HEK293 (cell line): ENCODE measurements around the gene DNAJB1.

Source experiments
- CTCF ChIA-PET: fragments of 350-600 bp; formaldehyde crosslinking; extraction: SDS; loops from one replicate; lab custom pipeline; 2021; ENCODE audit warnings: antibody characterized with exemption; lab: Yijun Ruan, JAX
- POLR2A ChIA-PET: fragments of 300-600 bp; formaldehyde crosslinking; extraction: SDS; loops from one replicate; lab custom pipeline; 2020; ENCODE audit warnings: antibody characterized with exemption, inconsistent platforms; lab: Yijun Ruan, JAX
- H3K27ac ChIP-seq: fragments of 200-500 bp; sonication (Bioruptor generic); 2 replicates; pipeline ENCODE4 v1.5.1; 2014; ENCODE audit warnings: low read depth, low read length, control low read depth, inconsistent platforms; ENCODE audit errors: extremely low read depth
- H3K36me3 ChIP-seq, 2 experiments: fragments of 200-500 bp in 1 of 2; sonication (Bioruptor generic) in 1 of 2; 1 replicate in 1 of 2; 2 replicates in 1 of 2; pipeline ENCODE4 v1.5.1; 2014 to 2017; ENCODE audit warnings: inconsistent platforms in 2 of 2, low read length in 2 of 2; ENCODE audit not compliant: control insufficient read depth in 2 of 2, insufficient read depth in 1 of 2
- H3K4me1 ChIP-seq: fragments of 200-500 bp; sonication (Bioruptor generic); 2 replicates; pipeline ENCODE4 v1.5.1; 2014; ENCODE audit warnings: mild to moderate bottlenecking, low read length, inconsistent platforms; ENCODE audit not compliant: control insufficient read depth, insufficient read depth
- H3K4me3 ChIP-seq: 2 replicates; pipeline ENCODE4 v1.5.1; 2011; ENCODE audit warnings: low read depth, mild to moderate bottlenecking, control low read depth, low read length, moderate library complexity
- H3K9me3 ChIP-seq: fragments of 200-500 bp; sonication (Bioruptor generic); 2 replicates; pipeline ENCODE4 v1.5.1; 2014; ENCODE audit warnings: low read depth, low read length, inconsistent platforms; ENCODE audit not compliant: control insufficient read depth, insufficient read depth
- GLIS1 ChIP-seq: fragments of 450-650 bp; formaldehyde crosslinking; IDR thresholded peaks from 2 replicates; pipeline ENCODE4 v1.5.1; 2016; ENCODE audit warnings: missing biosample characterization, missing genetic modification characterization
- IKZF3 ChIP-seq: fragments of 450-650 bp; IDR thresholded peaks from 2 replicates; pipeline ENCODE4 v1.5.0; 2018; ENCODE audit warnings: missing biosample characterization, mild to moderate bottlenecking, missing genetic modification characterization, moderate library complexity
- KLF1 ChIP-seq: fragments of 450-650 bp; formaldehyde crosslinking; IDR thresholded peaks from 2 replicates; pipeline ENCODE4 v1.5.1; 2016; ENCODE audit warnings: missing biosample characterization, missing genetic modification characterization
- KLF9 ChIP-seq: fragments of 450-650 bp; formaldehyde crosslinking; IDR thresholded peaks from 2 replicates; pipeline ENCODE4 v1.5.1; 2016; ENCODE audit warnings: missing biosample characterization, missing genetic modification characterization, low read depth
- SCRT2 ChIP-seq: fragments of 450-650 bp; formaldehyde crosslinking; IDR thresholded peaks from 2 replicates; pipeline ENCODE4 v1.5.1; 2016; ENCODE audit warnings: missing biosample characterization, missing genetic modification characterization
- SP7 ChIP-seq: fragments of 450-650 bp; formaldehyde crosslinking; IDR thresholded peaks from 2 replicates; pipeline ENCODE4 v1.5.1; 2016; ENCODE audit warnings: missing biosample characterization, missing genetic modification characterization
- TCF7L2 ChIP-seq: IDR thresholded peaks from 2 replicates; pipeline ENCODE4 v1.6.1; 2011; ENCODE audit warnings: low read depth, mild to moderate bottlenecking, inconsistent platforms, low read length, moderate library complexity, borderline replicate concordance
- TRIM28 ChIP-seq: IDR thresholded peaks from 2 replicates; pipeline ENCODE4 v1.6.1; 2011; ENCODE audit warnings: low read length, control low read depth, borderline replicate concordance
- ZNF112 ChIP-seq: fragments of 450-650 bp; formaldehyde crosslinking; IDR thresholded peaks from 2 replicates; pipeline ENCODE4 v1.5.0; 2017; ENCODE audit warnings: missing biosample characterization, missing genetic modification characterization
- ZNF2 ChIP-seq: fragments of 450-650 bp; formaldehyde crosslinking; IDR thresholded peaks from 2 replicates; pipeline ENCODE4 v1.5.1; 2016; ENCODE audit warnings: missing biosample characterization, missing genetic modification characterization
- ZNF335 ChIP-seq: fragments of 450-650 bp; formaldehyde crosslinking; conservative IDR thresholded peaks from 2 replicates; pipeline ENCODE4 v1.5.1; 2016; ENCODE audit warnings: missing biosample characterization, missing genetic modification characterization
- ZNF366 ChIP-seq: fragments of 450-650 bp; formaldehyde crosslinking; conservative IDR thresholded peaks from 2 replicates; pipeline ENCODE4 v1.5.1; 2016; ENCODE audit warnings: missing biosample characterization, missing genetic modification characterization
- ZNF37A ChIP-seq: fragments of 450-650 bp; IDR thresholded peaks from 2 replicates; pipeline ENCODE4 v1.5.1; 2018; ENCODE audit warnings: missing biosample characterization, missing genetic modification characterization
- ZNF596 ChIP-seq: fragments of 450-650 bp; IDR thresholded peaks from 2 replicates; pipeline ENCODE4 v1.5.0; 2018; ENCODE audit warnings: missing biosample characterization, mild to moderate bottlenecking, missing genetic modification characterization, moderate library complexity
- ZNF600 ChIP-seq: fragments of 450-650 bp; formaldehyde crosslinking; IDR thresholded peaks from 2 replicates; pipeline ENCODE4 v1.5.1; 2016; ENCODE audit warnings: missing biosample characterization, missing genetic modification characterization
- ZXDB ChIP-seq: fragments of 450-650 bp; formaldehyde crosslinking; IDR thresholded peaks from 2 replicates; pipeline ENCODE4 v1.5.1; 2016; ENCODE audit warnings: missing biosample characterization, missing genetic modification characterization
- TF ChIP-seq, protein P1 (sequence below): fragments of 450-650 bp; IDR thresholded peaks from 2 replicates; pipeline ENCODE4 v1.5.1; 2018; ENCODE audit warnings: missing biosample characterization, mild to moderate bottlenecking, missing genetic modification characterization
- TF ChIP-seq, protein P2 (sequence below): fragments of 450-650 bp; formaldehyde crosslinking; IDR thresholded peaks from 2 replicates; pipeline ENCODE4 v1.5.1; 2016; ENCODE audit warnings: missing biosample characterization, missing genetic modification characterization
- TF ChIP-seq, protein P3 (sequence below): fragments of 450-650 bp; formaldehyde crosslinking; optimal IDR thresholded peaks from 2 replicates; pipeline ENCODE3; 2016; ENCODE audit warnings: missing biosample characterization, mild to moderate bottlenecking, missing genetic modification characterization
- TF ChIP-seq, protein P4 (sequence below): fragments of 450-650 bp; formaldehyde crosslinking; IDR thresholded peaks from 2 replicates; pipeline ENCODE4 v1.5.1; 2016; ENCODE audit warnings: missing biosample characterization, missing genetic modification characterization
- TF ChIP-seq, protein P5 (sequence below): fragments of 450-650 bp; formaldehyde crosslinking; IDR thresholded peaks from 2 replicates; pipeline ENCODE4 v1.5.1; 2016; ENCODE audit warnings: missing biosample characterization, missing genetic modification characterization
- TF ChIP-seq, protein P6 (sequence below): fragments of 450-650 bp; formaldehyde crosslinking; IDR thresholded peaks from 2 replicates; pipeline ENCODE4 v1.5.1; 2016; ENCODE audit warnings: missing biosample characterization, missing genetic modification characterization

The DNAJB1 gene

DNA sequence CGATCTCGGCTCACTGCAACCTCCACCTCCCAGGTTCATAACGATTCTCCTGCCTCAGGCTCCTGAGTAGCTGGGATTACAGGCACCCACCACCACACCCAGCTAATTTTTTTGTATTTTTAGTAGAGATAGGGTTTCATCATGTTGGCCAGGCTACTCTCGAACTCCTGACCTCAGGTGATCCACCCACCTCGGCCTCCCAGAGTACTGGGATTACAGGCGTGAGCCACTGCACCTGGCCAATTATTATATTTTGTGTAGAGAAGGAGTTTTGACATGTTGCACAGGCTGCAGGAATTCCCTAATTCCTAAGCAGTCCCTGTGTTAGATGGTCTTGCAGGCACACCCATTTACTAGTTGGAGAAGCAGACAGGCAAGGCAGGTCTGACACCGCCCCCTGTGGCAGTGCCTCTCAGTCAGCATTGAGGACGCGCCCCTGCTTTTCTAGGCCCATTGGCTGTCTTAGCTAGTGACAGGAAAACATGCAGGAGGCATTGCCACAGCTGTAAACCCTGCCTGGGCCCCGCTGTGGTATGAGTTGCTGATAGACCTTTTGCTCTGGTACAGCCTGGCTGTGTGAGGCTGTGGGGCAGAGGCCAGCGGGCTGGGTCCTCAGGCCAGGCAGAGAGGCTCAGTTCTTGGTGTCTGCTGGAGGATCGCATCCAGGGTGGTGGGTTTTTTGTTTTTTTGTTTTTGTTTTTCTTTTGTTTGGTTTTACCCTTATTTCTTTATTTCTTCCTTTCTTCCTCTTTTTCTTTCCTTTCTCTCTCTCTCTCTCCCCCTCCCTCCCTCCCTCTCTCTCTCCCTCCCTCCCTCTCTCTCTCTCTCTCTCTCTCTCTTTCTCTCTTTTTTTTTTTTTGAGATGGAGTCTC is 33.2 kb upstream of the DNAJB1 start (continued):
- TF ChIP-seq, protein P1, sequence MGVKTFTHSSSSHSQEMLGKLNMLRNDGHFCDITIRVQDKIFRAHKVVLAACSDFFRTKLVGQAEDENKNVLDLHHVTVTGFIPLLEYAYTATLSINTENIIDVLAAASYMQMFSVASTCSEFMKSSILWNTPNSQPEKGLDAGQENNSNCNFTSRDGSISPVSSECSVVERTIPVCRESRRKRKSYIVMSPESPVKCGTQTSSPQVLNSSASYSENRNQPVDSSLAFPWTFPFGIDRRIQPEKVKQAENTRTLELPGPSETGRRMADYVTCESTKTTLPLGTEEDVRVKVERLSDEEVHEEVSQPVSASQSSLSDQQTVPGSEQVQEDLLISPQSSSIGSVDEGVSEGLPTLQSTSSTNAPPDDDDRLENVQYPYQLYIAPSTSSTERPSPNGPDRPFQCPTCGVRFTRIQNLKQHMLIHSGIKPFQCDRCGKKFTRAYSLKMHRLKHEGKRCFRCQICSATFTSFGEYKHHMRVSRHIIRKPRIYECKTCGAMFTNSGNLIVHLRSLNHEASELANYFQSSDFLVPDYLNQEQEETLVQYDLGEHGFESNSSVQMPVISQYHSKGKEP: peak; percentile 17; the same call in 1 of the 2 replicates
- peak; percentile 56 for TF ChIP-seq KLF9 (tag by site-specific recombination)
- peak; percentile 56 for TF ChIP-seq ZXDB (tag by site-specific recombination)
- peak; percentile 70; the same call in 1 of the 2 replicates for TF ChIP-seq ZNF2 (tag by site-specific recombination)
- TF ChIP-seq, protein P2, sequence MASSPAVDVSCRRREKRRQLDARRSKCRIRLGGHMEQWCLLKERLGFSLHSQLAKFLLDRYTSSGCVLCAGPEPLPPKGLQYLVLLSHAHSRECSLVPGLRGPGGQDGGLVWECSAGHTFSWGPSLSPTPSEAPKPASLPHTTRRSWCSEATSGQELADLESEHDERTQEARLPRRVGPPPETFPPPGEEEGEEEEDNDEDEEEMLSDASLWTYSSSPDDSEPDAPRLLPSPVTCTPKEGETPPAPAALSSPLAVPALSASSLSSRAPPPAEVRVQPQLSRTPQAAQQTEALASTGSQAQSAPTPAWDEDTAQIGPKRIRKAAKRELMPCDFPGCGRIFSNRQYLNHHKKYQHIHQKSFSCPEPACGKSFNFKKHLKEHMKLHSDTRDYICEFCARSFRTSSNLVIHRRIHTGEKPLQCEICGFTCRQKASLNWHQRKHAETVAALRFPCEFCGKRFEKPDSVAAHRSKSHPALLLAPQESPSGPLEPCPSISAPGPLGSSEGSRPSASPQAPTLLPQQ (tag by site-specific recombination): peak; percentile 75
- peak; percentile 19; the same call in 1 of the 2 replicates for TF ChIP-seq SCRT2 (tag by site-specific recombination)
- peak; percentile 64 for TF ChIP-seq ZNF366 (tag by site-specific recombination)
- 0 out of 2 replicates have a peak, but pooled peaks have one; percentile 37 for TF ChIP-seq TRIM28
- TF ChIP-seq KLF1: peak; percentile 87; the same call in 1 of the 2 replicates
- TF ChIP-seq, protein P3, sequence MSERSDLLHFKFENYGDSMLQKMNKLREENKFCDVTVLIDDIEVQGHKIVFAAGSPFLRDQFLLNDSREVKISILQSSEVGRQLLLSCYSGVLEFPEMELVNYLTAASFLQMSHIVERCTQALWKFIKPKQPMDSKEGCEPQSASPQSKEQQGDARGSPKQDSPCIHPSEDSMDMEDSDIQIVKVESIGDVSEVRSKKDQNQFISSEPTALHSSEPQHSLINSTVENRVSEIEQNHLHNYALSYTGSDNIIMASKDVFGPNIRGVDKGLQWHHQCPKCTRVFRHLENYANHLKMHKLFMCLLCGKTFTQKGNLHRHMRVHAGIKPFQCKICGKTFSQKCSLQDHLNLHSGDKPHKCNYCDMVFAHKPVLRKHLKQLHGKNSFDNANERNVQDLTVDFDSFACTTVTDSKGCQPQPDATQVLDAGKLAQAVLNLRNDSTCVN (tag by site-specific recombination): peak; percentile 15
- TF ChIP-seq ZNF600 (tag by site-specific recombination): peak; percentile 69; the same call in 1 of the 2 replicates
- TF ChIP-seq, protein P4, sequence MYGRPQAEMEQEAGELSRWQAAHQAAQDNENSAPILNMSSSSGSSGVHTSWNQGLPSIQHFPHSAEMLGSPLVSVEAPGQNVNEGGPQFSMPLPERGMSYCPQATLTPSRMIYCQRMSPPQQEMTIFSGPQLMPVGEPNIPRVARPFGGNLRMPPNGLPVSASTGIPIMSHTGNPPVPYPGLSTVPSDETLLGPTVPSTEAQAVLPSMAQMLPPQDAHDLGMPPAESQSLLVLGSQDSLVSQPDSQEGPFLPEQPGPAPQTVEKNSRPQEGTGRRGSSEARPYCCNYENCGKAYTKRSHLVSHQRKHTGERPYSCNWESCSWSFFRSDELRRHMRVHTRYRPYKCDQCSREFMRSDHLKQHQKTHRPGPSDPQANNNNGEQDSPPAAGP: peak; percentile 23; the same call in 1 of the 2 replicates
- TF ChIP-seq GLIS1: peak; percentile 67; the same call in 1 of the 2 replicates
- TF ChIP-seq, protein P5, sequence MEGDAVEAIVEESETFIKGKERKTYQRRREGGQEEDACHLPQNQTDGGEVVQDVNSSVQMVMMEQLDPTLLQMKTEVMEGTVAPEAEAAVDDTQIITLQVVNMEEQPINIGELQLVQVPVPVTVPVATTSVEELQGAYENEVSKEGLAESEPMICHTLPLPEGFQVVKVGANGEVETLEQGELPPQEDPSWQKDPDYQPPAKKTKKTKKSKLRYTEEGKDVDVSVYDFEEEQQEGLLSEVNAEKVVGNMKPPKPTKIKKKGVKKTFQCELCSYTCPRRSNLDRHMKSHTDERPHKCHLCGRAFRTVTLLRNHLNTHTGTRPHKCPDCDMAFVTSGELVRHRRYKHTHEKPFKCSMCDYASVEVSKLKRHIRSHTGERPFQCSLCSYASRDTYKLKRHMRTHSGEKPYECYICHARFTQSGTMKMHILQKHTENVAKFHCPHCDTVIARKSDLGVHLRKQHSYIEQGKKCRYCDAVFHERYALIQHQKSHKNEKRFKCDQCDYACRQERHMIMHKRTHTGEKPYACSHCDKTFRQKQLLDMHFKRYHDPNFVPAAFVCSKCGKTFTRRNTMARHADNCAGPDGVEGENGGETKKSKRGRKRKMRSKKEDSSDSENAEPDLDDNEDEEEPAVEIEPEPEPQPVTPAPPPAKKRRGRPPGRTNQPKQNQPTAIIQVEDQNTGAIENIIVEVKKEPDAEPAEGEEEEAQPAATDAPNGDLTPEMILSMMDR (tag by site-specific recombination): 0 out of 2 replicates have a peak, but pooled peaks have one; percentile 58
- TF ChIP-seq ZNF596 (tag by site-specific recombination): peak; percentile 73; the same call in 1 of the 2 replicates
- peak; percentile 41 for TF ChIP-seq IKZF3 (tag by site-specific recombination)
- TF ChIP-seq, all 188 proteins: peak for 21; not testable (repeated sequence) for 167

DNA sequence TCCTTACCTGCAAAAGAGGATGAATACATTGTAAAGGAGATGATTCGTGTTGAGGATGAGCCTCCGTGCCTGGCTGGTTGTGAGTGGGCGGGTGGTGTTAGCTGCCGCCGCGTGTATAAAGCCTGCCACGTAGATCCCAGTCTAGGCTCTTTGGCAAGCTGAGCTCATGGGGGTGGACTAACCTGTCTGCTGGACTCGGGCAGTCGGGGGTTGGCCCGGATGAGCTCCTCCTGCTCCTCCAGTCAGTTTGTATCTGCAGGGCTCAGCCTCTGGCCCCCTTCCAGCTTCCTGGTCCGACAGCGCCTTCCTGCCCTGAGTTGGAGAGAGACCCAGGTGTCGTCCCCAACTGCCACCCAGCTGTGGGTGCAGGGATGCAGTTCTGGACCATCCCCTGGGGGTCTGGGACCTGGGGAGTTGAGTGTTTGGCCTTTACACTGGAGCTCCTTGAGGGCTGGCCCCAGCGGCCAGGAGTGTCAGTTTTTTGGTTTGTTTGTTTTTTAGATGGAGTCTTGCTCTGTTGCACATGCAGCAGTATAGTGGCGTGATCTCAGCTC is 32.1 kb upstream of the DNAJB1 start:
- H3K36me3 ChIP-seq: peaks cover 0 to 12% of the 10 kb centered on the region in 2 experiments; a peak in 2 of 3 replicates
- 0 out of 2 replicates have a peak overlapping the region, but pooled peaks have one; percentile 17 for H3K27ac ChIP-seq
- CTCF ChIA-PET: interaction anchor here (0.6 to 1.8 kb wide), 6 partner anchors 21 to 123 kb away, joined by 3 to 7 read pairs (median 4); partner anchors contain the start of gene NDUFB7
- no peaks in the 10 kb centered on the region for H3K9me3 ChIP-seq
- peaks cover 8% of the 10 kb centered on the region; the same call in 1 of the 2 replicates for H3K4me1 ChIP-seq
- POLR2A ChIA-PET: interaction anchor here (1.2 to 2.8 kb wide), 2 partner anchors 21 to 32 kb away, joined by 4 to 14 read pairs; partner anchors contain the start of genes DNAJB1 and NDUFB7
- H3K4me3 ChIP-seq: no peak overlapping the region
- TF ChIP-seq, protein P1: 0 out of 2 replicates have a peak, but pooled peaks have one; percentile 23
- TF ChIP-seq, protein P6, sequence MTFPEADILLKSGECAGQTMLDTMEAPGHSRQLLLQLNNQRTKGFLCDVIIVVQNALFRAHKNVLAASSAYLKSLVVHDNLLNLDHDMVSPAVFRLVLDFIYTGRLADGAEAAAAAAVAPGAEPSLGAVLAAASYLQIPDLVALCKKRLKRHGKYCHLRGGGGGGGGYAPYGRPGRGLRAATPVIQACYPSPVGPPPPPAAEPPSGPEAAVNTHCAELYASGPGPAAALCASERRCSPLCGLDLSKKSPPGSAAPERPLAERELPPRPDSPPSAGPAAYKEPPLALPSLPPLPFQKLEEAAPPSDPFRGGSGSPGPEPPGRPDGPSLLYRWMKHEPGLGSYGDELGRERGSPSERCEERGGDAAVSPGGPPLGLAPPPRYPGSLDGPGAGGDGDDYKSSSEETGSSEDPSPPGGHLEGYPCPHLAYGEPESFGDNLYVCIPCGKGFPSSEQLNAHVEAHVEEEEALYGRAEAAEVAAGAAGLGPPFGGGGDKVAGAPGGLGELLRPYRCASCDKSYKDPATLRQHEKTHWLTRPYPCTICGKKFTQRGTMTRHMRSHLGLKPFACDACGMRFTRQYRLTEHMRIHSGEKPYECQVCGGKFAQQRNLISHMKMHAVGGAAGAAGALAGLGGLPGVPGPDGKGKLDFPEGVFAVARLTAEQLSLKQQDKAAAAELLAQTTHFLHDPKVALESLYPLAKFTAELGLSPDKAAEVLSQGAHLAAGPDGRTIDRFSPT (tag by site-specific recombination): no peak
- no peak for TF ChIP-seq SP7
- no peak for TF ChIP-seq TCF7L2
- TF ChIP-seq ZNF335 (tag by site-specific recombination): no peak
- TF ChIP-seq ZNF112: no peak
- TF ChIP-seq ZNF37A (tag by site-specific recombination): no peak
